ENCODE results near the gene GPR157. TPM values are rescaled to one million over a fixed set of nuclear protein-coding genes. Genes with fewer than 3 reads are reported as not detected.

The GPR157 gene
- total and polyA plus RNA-seq, 2 of the 13 experiments (the other 11 are each of a cell fraction or from before 2014, with no cell fraction given), result 10.1 to 19.2 TPM

GRCh38 chr1:9100471-9101043 lies 28.3 kb downstream of the GPR157 start (continued):
- TF ChIP-seq POGZ (CRISPR knock-in tag; IDR thresholded peaks at IDR 0.05), result peak; percentile 51; the same call in 1 of the 2 replicates
- TF ChIP-seq GLI4 (CRISPR knock-in tag; IDR thresholded peaks at IDR 0.05; ENCODE audit: borderline replicate concordance), result no peak
- TF ChIP-seq SP4 (CRISPR knock-in tag; IDR thresholded peaks at IDR 0.05), result no peak
- TF ChIP-seq ZNF232 (CRISPR knock-in tag; IDR thresholded peaks at IDR 0.05; ENCODE audit: borderline replicate concordance), result peak; percentile 56; the same call in 1 of the 2 replicates
- TF ChIP-seq RBM39 (IDR thresholded peaks at IDR 0.05; ENCODE audit: low read depth, low read length, poor library complexity, severe bottlenecking), result no peak
- TF ChIP-seq HMGXB3 (CRISPR knock-in tag; IDR thresholded peaks at IDR 0.05; ENCODE audit: borderline replicate concordance), result no peak
- no peak for TF ChIP-seq ELF1 (CRISPR knock-in tag; IDR thresholded peaks at IDR 0.05)
- TF ChIP-seq ZNF891 (CRISPR knock-in tag; IDR thresholded peaks at IDR 0.05), result no peak
- no peak for TF ChIP-seq ZNF207 (IDR thresholded peaks at IDR 0.05; ENCODE audit: borderline replicate concordance)
- no peak for TF ChIP-seq DDIT3 (CRISPR knock-in tag; IDR thresholded peaks at IDR 0.05)
- no peak for TF ChIP-seq SRF (IDR thresholded peaks at IDR 0.05; ENCODE audit: low read depth, low read length)
- no peak for TF ChIP-seq ZNF672 (CRISPR knock-in tag; IDR thresholded peaks at IDR 0.05)
- peak; percentile 65 for TF ChIP-seq HNF1B (CRISPR knock-in tag; IDR thresholded peaks at IDR 0.05)
- no peak for TF ChIP-seq U2AF1 (optimal IDR thresholded peaks at IDR 0.05; ENCODE audit: low read depth, low read length)
- TF ChIP-seq KLF12 (CRISPR knock-in tag; IDR thresholded peaks at IDR 0.05; ENCODE audit: borderline replicate concordance), result no peak
- no peak for TF ChIP-seq ATF7 (IDR thresholded peaks at IDR 0.05)
- 0 out of 2 replicates have a peak, but pooled peaks have one; percentile 22 for TF ChIP-seq ATF7 (CRISPR knock-in tag; IDR thresholded peaks at IDR 0.05)
- TF ChIP-seq STAT6 (CRISPR knock-in tag; IDR thresholded peaks at IDR 0.05; ENCODE audit: borderline replicate concordance), result no peak
- TF ChIP-seq KDM4B (CRISPR knock-in tag; IDR thresholded peaks at IDR 0.05), result no peak
- TF ChIP-seq ZFP36L1 (CRISPR knock-in tag; IDR thresholded peaks at IDR 0.05), result peak; percentile 54; the same call in 1 of the 2 replicates
- TF ChIP-seq ZBTB7B (CRISPR knock-in tag; IDR thresholded peaks at IDR 0.05), result peak; percentile 37
- no peak for TF ChIP-seq ZNF30 (CRISPR knock-in tag; IDR thresholded peaks at IDR 0.05)
- TF ChIP-seq ZNF703 (CRISPR knock-in tag; IDR thresholded peaks at IDR 0.05; ENCODE audit: borderline replicate concordance), result no peak

All from HepG2 (cell line).